HG02885 (cell line): ENCODE measurements around the gene UMAD1.
"Not testable (repeated sequence)": the region's sequence is repeated elsewhere in the genome, so short reads cannot be mapped to it uniquely, and the experiment has no call there.

Experiments
- ATAC-seq: cut with Tn5 transposase; IDR thresholded peaks from one replicate; pipeline ENCODE4 v1.9.1; 2021; ENCODE audit warnings: mild to moderate bottlenecking; ENCODE audit not compliant: unreplicated experiment, poor library complexity

The UMAD1 gene

GRCh38 chr7:7819442-7820247 lies 179.1 kb downstream of the UMAD1 start:
- ATAC-seq = peak; percentile 25

GRCh38 chr7:7820409-7820808 lies 179.9 kb downstream of the UMAD1 start:
- no peak for ATAC-seq

- ATAC-seq = peak; percentile 45
Observed at GRCh38 chr7:7820939-7821338, 180.4 kb downstream of the UMAD1 start.

GRCh38 chr7:7821517-7821916 lies 181.0 kb downstream of the UMAD1 start:
- ATAC-seq = peak; percentile 43

GRCh38 chr7:7825294-7825693 lies 184.7 kb downstream of the UMAD1 start:
- not testable (repeated sequence) for ATAC-seq

GRCh38 chr7:7829667-7830066 lies 189.1 kb downstream of the UMAD1 start:
- ATAC-seq = no peak

- ATAC-seq = no peak
Observed at GRCh38 chr7:7830122-7830878, 189.7 kb downstream of the UMAD1 start.

- no peak for ATAC-seq
Observed at GRCh38 chr7:7832518-7832917, 192.0 kb downstream of the UMAD1 start.

- ATAC-seq = no peak
Observed at GRCh38 chr7:7834761-7835160, 194.2 kb downstream of the UMAD1 start.

GRCh38 chr7:7841027-7841426 lies 200.5 kb downstream of the UMAD1 start:
- no peak for ATAC-seq

- no peak for ATAC-seq
Observed at GRCh38 chr7:7843240-7843639, 202.7 kb downstream of the UMAD1 start.

- no peak for ATAC-seq
Observed at GRCh38 chr7:7843972-7844371, 203.4 kb downstream of the UMAD1 start.

GRCh38 chr7:7848246-7848645 lies 207.7 kb downstream of the UMAD1 start:
- ATAC-seq = no peak

GRCh38 chr7:7848892-7849291 lies 208.3 kb downstream of the UMAD1 start:
- ATAC-seq = no peak

- no peak for ATAC-seq
Observed at GRCh38 chr7:7850150-7850549, 209.6 kb downstream of the UMAD1 start.

GRCh38 chr7:7851381-7851780 lies 210.8 kb downstream of the UMAD1 start:
- ATAC-seq = no peak

- no peak for ATAC-seq
Observed at GRCh38 chr7:7851991-7852390, 211.4 kb downstream of the UMAD1 start.

- peak; percentile 56 for ATAC-seq
Observed at GRCh38 chr7:7857143-7857583, 216.6 kb downstream of the UMAD1 start.

GRCh38 chr7:7858559-7858958 lies 218.0 kb downstream of the UMAD1 start:
- peak; percentile 61 for ATAC-seq

- ATAC-seq = no peak
Observed at GRCh38 chr7:7859411-7859810, 218.9 kb downstream of the UMAD1 start.

- no peak for ATAC-seq
Observed at GRCh38 chr7:7861211-7861633, 220.7 kb downstream of the UMAD1 start.
